Fibroblast of skin of scalp (primary cell): ENCODE results near the gene KRT33A.
"Not testable (repeated sequence)": the region's sequence is repeated elsewhere in the genome, so short reads cannot be mapped to it uniquely, and the experiment has no call there.

Experiments
- DNase-seq: peaks from one replicate; pipeline ENCODE4 v3.0.0-alpha.2; 2013

Gene KRT33A

DNA sequence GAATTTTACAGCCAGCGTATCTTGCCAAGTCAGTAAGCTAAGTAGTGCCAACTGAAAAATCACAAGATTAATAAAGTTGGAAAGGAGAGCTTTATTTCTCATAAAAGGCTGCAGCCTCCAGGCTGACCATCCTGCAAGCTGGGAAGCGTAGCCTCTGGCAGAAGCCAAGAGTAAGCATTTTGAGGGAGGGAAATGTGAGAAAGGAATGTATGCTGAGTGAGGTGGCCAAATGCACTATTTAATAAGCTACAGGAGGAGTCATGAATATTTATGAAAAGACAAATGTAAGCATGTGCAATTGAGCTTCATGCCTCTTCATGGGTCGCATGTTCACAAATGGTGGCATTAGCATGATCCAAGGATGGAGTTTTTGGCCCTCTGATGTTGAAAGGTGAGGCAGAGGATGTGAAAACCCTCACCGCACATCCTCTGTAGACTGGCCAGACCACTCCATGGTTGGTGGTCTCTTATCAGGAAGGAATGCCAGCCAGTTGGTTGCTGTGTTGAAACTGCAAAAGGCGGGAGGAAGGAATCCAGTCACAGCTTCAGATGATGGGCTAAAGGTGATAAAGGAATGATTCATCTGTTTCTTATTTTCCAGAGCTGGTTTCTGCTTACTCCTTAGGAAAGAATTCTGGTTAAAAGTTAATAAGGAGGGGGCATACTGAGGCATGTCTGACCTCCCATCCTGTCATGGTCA, 9.8 kb upstream of the KRT33A start:
- DNase-seq = peak; percentile 41

DNA sequence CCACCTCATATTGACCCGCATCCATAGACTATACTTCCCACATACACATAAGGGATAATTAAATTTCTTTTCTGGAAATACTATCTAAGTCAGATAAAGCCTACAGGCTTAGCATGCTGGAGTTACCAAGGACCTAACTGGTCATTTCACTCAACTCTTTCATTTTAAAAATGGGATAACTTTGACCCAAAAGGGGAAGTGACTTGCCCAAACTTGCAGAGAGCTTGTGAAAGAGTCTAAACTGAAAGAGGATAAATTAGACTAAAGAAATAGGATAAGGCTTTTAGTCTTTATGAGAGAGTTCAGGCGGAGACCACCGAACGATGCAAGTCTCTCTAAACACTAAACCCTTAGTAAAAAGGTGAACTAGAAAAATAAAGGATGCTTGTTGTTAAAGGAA, 3.9 kb upstream of the KRT33A start:
- no peak for DNase-seq

DNA sequence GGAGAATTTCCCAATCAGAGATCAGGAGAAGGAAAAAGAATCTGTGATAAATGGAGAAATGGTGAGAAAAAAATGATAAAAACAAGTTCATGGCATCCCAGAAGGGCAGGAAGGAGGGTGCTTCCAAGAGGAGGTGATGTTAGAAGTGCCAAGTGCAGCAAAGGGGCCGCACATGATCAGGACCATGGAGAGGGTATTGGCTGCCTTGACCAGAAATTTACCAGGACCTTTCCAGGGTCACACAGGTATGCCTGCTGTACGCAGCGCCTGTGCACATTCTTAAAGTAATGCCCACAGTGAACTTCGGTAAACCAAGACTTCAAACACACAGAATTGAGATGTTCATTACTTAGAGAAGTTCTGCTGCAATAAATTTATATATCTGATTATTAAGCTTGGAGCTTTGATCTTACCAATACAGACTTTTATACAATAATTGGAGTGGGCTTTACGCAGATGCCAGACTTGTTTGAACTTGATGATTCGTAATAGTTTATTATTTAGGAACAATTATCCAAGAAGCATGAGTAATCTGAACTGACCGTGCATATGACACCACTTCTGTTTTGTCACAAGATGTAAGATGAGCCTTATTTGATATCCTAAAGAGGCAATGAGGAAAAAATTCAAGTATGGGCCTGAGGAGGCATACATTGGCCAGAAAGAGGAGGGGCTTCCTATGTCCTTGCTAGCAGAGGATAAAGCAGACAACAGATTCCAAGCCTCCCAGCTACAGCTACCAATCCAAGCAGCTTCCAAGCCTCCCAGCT, 2.2 kb upstream of the KRT33A start:
- DNase-seq = no peak

DNA sequence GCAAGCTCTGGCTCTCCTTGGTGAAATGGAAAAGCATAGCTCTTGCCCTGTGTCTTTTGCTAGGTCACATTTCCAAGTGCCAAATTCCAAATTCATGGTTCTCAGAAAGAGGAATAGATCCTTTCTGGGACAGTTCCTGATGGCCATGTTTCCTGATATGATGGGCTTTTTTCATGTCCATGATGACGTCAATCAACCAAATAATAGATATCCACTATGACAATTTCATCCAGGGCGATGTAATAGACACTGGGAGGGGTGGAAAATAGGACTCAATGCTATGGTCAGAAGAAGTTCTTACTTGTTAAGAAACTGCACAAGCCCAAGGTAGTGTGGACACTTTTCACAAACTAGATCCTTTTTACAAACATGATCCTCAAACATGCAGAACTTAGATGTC, 549 bp upstream of the KRT33A start:
- no peak for DNase-seq

DNA sequence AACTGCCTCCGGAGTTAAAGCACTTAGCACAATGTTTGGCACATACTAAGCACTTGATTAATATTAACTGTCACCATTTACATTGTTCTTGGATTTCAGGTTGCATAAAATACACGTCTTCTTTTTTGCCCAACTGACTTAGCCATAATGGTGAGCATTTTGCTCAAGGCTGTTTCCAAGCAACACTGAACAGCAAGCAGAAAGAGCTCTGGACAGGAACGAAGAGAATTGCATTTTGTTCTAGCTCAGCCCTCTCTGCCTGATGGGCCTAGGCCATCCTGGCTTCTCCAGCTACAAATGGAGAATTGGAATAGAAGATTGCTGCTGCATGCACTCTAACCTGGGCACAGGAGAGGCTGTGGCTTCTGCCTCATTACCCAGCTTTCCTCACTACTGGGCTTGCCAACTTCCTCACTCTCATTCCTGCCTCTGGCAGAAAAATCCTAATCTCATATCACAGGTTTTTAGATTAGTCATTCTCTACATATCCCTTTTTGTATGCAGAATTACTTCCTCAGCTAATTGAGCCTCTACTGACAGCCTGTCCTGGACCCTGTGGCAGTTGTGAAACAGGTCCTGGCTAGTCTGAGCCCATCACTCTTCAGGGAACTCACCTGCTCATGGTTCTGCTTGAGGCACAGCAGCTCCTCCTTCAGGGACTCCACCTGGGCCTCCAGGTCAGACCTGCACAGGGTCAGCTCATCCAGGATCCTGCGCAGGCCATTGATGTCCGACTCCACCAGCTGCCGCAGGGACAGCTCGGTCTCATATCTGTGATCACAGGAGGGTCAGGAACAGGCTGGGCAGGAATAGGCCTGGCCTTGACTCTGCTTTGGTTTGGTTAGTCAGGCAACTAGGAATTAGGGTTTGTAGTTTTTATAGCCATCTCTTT, 2.5 kb downstream of the KRT33A start:
- no peak for DNase-seq

DNA sequence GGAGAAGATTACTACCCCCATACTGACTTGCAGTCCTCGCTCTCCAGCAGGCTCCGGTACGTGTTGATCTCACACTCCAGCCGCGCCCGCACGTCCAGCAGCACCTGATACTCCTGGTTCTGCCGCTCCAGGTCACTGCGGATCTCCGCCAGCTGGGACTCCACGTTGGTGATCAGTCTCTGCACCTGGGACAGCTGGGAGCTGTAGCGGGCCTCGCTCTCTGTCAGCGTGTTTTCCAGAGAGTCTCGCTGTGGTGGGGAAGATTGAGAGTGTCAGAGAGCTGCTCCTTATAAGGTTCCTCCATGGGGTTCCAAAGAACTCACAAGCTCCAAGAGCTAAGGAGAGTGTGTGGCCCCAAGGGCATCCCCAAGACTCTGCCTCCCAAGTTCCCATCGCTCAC, 4.2 kb downstream of the KRT33A start:
- DNase-seq = not testable (repeated sequence)

DNA sequence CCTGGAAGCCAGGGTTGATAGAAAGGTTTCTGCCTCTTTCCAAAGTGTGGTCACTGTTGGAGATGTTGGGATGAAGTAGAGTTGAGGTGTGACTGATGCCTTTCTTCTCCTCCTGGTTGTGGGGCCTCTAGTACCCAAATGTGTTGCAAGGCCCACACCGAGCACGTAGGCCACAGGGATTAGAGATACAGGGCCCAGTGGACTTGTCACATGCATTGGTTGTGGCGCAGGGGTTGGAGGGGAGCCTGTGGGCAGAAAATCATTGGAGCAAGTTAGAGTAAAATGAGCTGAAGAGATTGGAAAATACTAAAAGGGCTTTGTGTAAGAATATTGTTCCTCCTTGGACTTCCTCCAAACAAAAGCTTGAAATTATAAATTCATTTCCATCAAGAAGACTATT, 4.6 kb downstream of the KRT33A start:
- no peak for DNase-seq

DNA sequence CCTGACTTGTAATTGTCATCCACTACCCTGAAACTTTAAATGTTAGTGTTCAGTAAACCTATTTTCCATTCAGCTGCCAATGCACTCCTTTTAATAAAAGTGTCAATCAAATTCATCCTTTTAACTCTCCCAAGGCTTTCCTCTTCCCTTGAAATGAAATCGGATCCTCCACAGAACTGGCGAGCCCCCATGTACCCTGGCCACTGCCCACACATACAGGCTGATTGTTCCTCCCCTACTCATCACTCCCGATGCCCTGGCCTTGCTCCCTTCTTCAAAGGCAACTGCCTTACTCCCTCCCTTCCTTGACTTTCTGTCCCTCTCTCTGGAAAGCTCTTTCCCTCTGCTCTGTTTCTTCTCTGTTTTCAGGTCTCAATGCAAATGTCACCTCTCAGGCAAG, 7.6 kb downstream of the KRT33A start:
- no peak for DNase-seq

DNA sequence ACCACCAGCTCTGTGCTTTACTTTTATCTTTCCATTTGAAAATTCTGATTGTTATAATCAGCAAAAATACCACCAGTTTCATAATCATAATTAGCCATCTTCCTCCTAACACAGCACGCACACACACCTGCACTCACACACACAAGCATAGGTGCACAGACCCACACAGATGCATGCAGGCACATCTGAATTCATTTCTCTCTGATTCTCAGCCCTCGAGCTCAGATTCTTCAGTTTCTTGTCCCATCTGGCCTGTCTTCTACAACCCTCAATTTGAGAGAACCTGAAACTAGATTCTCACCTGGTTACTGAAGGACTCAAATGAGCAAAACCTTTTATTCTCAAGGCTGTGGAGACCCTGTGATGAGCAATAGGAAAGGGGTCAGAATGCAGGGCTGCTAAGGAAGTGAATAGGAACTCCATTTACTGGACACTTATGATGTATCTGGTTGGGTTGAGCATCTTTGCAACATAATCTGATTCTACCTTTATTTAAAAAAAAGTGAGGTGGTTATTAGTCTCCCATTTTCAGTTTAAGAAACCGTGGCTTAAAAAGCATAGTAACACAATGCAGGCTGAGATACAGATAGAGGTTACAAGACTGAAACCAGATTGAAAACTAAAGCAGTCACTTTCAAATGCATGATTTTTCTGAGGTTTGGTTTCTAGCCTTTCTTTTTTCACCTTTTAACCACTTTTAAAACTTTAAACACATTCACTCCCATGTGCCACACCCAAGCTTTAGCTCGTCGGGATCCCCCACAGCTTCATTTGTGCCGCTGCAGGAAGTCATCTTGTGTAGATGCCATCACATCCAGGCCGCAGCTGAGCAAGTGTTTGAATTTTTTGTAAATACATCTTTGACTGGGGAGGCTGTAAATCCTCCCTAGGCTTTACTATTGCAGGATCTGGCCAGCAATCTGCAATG, 9.4 kb downstream of the KRT33A start:
- no peak for DNase-seq

DNA sequence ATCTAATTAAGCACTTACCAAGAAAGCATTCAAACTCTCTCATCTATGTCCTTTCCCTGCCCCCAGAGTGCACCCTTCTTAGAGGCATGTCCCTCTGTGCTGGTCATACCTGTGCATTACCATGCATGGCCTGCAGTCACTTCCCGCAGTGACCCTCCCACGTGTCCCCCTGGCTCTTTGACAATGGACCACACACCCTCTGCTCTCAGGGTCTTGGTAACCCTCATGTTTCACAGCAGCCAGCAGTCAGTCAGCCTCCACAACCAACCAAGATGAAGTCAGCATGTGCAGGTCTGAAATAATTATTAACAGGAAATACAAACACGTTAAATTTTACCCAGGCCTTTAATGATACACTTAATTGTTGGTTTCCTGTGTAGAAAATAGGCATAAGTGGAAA, 10.1 kb downstream of the KRT33A start:
- DNase-seq = no peak

DNA sequence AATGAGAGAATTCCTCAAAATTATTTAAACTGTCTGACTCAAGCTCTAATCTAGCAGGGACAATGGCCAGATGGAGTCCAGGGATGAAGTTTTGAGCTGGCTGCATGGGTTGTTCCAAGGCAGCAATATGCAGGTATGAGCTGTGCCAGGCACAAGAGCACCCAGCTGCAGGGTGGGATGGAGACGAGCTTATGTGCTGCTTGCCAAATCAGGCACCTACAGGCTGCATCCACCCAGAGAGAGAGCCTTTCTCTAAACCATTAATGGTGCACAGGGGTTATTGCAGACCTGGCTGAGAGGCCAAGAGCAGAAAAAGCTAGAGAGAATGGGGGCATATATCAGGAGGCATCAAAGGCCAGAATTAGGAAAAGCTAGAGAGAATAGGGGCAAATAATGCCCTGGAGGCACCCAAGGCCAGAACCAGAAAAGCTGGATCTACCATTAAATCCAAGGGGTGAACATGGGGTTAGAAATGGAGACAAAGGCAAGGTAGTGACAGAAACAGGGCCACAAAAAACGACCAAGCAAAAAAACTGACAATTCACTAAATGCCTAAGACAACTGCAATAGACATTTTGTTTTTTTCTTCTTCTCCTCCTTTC, 11.0 kb downstream of the KRT33A start:
- no peak for DNase-seq

DNA sequence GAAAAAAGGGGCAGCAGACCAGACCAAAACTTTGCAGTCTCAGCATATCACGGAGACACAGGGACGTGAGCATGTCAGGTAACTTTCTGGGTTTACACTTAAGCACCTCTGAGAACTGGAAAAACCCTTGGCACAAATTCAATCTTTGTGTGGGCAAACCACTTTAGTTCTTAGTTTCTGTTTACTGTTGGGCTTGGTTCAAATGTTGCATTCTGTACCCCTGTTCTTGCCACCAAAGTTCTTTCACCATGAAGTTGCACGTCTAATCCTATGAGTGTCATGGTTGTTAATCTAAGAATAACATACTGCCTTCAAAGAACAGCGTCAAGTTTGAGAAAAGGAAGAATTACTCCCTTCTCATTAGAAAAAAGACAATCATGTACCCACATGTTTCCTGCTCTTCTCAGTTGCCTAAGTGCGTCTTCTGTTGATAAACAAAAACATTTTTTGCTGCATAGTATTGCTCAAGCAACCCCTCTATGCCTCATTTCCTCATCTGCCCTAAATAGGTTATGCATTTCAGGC, 11.6 kb downstream of the KRT33A start:
- DNase-seq = no peak

DNA sequence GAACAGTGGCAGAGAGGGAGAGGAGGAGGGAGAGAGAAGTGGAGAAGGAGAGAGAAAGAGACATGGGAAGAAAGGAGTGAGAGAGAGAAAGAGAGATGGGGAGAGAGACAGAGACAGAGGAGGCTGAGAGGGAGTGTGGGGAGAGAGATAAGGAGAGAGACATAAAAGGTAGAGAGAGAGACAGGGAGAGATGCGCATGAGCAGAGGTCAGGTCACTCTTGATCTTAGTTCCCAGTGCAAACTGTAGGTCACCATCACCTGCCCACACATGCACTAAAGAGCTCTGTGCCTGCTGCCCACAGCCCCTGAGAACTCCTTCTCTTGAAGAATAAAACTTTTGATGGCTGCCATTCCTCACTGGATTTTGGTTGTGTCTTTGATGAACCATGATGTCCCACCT, 14.9 kb downstream of the KRT33A start:
- DNase-seq = no peak

DNA sequence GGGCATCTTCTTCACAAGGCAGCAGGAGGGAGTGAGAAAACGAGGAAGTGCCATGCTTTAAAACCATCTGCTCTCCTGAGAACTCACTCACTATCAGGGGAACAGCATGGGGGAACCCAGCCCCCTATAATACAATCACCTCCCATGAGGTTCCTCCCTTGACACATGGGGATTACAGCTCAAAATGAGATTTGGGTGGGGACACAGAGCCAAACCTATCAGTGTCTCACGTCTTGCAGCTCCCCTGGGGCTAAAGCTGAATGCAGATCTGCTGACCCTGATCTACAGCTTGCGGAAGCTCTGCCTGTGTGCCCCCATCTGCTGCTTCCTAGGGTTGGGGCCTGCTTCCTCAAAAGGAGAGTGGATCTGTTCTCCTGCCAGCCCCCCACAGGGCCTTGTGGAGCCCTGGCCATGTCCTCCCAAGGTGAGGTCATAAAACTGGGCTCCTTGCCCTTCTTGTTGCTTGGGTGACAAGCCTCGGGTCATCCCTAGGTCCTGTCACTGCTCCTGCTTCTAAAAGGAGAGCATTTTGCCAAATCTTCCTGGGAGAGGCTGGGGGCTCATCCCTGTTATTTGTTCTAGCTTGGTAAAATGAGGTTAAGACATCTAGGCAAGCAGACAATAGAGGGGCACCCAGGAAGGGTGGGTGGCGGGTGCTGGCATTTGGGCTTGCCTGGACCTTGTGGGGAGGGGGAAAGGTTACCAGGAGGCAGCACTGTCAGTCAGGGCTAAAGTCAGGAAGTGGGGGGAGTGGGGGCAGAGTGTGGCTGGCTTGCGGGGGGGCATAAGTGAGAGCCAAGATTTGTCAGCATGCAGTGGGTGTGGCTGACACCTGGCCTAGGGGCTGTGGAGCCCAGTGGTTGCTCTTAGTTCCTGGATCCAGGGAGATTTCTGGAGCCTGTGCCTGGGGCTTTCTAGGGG, 16.0 kb downstream of the KRT33A start:
- no peak for DNase-seq

DNA sequence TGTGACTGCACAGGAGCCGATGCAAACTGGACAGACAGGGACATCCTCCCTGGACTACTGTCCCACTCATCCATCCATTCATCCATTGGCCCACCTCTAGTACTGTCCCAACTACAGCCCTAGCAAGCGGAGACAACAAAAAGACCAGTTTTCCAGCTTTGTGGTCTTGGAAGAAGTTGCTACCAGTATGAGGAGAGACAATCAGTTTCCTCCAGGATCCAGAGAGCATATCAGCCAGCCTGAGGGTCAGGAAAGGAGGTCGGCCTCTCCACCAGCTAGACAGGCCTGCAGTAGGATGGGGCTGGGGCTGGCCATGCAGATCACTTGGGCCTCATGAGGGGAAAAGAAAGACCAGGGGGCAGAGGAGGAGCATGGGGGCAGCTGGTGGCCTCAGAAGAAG, 16.8 kb downstream of the KRT33A start:
- DNase-seq = no peak

DNA sequence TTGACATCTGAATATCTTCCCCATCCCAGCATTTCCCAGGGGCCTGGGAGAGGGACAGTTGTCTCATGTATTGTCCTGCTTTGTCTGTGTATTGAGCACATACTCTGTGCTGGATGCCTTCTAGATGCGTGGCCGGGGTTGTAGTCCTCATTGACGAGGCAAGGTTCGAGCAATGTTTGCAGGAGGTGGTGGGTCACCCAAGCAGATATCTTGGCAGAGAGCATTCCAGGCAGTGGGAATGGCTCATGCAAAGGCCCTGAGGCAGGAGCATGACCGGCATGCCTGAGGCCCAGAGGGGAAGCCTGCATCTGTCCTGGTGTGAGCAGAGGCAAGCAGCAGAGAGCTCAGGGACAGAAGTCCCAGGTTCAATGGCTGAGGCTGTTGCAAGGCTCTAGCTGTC, 17.5 kb downstream of the KRT33A start:
- no peak for DNase-seq

DNA sequence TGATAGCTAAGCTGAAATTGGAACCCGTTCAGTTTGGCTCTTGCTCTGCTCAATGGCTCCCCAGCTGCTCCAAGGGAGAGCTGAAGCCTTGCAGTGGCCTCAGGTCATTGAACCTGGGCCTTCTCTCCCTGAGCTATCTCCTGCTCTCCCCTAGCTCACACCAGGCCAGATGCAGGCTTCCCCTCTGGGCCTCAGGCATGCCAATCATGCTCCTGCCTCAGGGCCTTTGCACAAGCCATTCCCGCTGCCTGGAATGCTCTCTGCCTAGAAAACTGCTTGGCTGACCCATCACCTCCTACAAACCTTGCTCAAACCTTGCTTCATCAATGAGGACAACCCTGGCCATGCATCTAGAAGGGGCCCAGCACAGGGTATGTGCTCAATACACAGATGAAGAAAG, 18.4 kb downstream of the KRT33A start:
- no peak for DNase-seq

DNA sequence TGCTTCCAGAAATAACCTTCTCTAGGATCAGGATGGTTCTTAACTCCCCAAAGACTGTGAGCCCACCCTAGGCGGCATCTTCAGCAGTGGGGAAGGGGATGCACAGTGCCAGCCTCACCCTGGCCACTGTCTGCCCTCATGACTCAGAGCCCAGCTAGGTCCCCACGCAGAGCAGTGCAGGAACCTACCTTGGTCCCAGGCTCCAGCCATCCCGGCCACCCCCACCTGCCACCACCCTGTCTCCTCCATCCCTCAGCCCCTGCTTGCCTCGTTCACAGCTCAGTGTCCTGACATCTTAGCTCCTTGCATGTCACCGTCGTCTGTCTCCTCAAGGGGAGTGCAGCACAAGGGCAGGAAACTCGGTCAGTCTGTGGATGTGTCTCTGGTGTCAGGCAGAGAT, 19.0 kb downstream of the KRT33A start:
- no peak for DNase-seq

DNA sequence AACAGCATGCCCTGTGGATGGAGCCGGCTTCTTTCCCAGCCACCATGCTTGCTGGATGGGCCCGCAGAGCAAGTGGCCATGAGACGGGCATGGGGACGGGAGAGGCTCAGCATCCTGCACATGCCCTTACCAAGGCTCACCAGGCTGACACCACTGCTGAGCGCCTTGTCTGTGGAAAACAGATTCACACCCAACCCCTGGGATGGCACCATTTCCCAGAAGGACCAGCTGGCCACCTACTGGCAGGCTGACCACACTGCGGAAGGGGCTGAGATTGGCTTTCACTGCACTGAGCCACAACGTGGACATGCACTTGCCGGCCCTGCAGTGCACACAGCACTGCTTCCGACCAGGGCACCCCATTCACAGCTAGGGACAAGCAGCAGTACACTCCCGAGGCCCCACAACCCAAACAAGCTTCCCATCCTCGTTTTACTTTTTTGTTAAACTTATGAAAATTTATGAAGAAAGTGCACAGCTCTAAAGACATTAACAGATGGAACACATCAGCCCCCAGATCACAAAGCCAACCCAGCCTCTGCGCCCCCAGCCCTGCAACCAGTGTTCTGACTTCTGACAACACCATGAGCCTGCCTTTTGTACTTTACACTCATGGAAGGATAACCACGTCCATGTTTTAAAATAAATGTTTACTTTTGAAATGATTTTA, 21.2 kb downstream of the KRT33A start:
- DNase-seq = peak; percentile 71

DNA sequence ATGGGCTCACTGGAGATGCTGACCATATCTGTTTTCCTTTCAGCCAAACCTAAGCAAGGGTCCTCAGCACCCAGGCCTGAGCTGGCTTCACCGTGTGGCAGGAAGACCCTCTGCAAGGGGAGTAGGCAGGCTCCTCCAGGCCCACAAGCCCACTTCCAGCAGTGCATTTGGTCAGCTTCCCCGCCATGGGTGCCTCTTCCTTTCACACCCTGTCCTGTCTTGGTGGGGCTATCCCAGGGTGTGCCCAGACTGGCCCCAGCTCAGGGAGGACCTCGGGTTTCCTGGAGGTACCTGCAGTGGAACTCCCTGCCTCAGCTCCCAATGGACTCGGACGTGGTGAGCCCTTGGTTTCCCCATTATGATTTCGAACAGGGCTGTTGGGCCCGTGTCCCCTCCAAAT, 22.4 kb downstream of the KRT33A start:
- DNase-seq = no peak
